GM12865 (cell line): ENCODE data around the gene PDCL2.

Experiments used
- DNase-seq: peaks from one replicate; pipeline ENCODE4 v3.0.0; 2010; ENCODE audit warnings: low read depth
- H3K4me3 ChIP-seq: 2 replicates; pipeline ENCODE4 v1.5.1; 2011; ENCODE audit warnings: mild to moderate bottlenecking, low read depth, low read length, control low read depth
- CTCF ChIP-seq: IDR thresholded peaks from 2 replicates; pipeline ENCODE4 v1.5.1; 2011; ENCODE audit warnings: low read length, control low read depth, low read depth, inconsistent platforms; ENCODE audit not compliant: insufficient read depth; ENCODE audit errors: missing control alignments

PDCL2 gene

DNA sequence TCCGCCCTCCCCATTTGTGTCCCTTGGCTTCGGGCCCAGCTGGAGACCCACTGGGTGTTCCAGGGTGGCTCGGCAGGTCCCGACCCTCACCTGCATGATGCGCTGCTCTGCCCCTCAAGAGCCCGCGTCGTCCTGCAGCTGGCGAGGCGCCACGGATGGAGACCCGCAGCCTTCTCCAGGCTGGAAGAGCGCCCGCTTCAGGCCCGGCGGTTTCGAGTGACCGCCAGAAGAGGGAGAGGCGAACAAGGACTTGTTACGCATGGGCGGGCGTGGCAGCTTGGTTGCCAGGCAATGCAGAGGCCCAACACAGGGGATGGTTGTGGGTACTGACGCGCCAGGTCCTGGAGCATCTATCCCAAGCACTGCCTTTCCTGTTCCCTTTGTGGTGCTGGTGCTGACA lies at the start of gene PDCL2:
Gene PDCL2, minus strand, starts transcription at position 232 of the 400 bp plus-strand sequence. Its CDS starts 136 bp downstream, at position 96.
- no peak for TF ChIP-seq CTCF
- no peak for DNase-seq
- H3K4me3 ChIP-seq = no peak within 1 kb of the TSS

DNA sequence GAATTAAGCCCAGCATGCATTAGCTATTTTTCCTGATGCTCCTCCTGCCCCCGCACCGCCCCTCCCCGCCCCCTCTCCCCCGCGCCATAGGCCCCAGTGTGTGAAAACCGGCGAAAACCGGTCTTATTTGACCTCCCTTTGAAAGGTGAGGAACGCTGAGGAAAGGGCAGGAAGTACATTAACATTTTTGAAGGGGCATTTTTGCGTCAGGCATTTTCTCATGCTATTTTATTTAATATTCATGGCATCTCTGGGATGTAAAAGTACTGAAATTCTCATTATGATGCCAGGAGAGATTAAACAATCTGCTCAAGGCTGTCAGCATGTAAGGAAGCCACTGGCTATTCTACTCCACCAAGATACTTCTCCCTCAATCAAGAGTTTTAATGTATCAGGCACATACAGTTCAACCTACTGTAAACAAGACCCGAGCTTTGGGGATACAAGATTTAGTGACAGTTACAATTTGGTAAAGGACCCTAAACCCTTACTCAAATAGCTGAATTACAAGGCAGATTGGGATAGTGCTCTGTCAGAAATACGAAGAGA lies 45.3 kb upstream of the PDCL2 start:
- no peak for DNase-seq
- no peak overlapping the region for H3K4me3 ChIP-seq
- no peak for TF ChIP-seq CTCF

GRCh38 chr4:55636656-55636999 lies 44.6 kb upstream of the PDCL2 start:
- DNase-seq = no peak
- no peak overlapping the region for H3K4me3 ChIP-seq
- TF ChIP-seq CTCF = no peak

DNA sequence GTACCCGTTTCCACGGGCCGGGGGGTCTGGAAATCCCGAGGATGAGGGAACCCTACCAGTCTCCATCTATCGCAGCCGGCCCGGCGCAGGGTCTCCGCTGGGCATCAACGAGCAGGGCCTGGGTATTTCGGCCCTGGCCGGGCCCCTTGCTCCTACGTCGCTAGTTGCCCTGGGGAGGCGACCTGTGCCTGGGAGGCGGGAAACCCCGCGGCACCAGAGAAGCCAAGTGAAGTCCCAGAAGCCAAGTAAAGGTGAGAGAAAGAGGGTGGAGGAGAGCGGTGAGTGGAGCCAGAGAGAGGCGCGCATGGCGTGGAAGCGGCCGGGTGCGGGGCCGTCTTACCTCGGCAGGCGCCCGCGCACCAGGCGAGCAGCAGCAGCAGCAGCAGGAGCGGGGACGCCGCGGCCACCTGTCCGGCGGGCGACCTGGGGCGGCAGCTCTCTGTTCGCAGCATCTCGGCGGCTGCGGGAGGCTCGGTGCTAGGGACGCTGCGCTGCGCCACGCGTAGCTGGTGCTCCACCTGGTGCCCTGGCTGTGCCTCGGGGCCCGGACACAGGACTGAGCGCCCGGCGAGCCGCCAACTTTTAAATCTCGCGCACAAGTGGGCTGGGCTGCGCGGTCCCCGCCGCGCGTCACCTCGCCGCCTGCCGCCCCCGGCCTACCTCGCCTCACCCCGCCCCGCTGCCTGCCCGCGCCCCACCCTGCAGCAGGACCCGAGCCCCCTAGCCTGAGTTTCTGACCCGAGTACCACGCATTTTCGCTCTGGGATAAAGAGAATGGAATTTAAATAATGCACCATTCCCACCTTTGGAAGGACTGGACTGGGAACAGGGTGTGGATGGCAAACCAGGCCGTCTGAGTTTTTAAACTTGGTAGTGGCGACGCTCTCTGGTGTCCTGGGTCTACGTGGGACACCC lies 44.0 kb upstream of the PDCL2 start, which contains the start of gene NMU:
Gene NMU, minus strand, starts transcription at position 558 of the 915 bp plus-strand sequence. Its CDS starts 106 bp downstream, at position 452.
- DNase-seq = peak; percentile 60
- TF ChIP-seq CTCF = peak; percentile 22
- no peak within 1 kb of the TSS for H3K4me3 ChIP-seq

GRCh38 chr4:55635282-55635681 lies 43.2 kb upstream of the PDCL2 start:
- no peak for DNase-seq
- no peak overlapping the region for H3K4me3 ChIP-seq
- no peak for TF ChIP-seq CTCF

DNA sequence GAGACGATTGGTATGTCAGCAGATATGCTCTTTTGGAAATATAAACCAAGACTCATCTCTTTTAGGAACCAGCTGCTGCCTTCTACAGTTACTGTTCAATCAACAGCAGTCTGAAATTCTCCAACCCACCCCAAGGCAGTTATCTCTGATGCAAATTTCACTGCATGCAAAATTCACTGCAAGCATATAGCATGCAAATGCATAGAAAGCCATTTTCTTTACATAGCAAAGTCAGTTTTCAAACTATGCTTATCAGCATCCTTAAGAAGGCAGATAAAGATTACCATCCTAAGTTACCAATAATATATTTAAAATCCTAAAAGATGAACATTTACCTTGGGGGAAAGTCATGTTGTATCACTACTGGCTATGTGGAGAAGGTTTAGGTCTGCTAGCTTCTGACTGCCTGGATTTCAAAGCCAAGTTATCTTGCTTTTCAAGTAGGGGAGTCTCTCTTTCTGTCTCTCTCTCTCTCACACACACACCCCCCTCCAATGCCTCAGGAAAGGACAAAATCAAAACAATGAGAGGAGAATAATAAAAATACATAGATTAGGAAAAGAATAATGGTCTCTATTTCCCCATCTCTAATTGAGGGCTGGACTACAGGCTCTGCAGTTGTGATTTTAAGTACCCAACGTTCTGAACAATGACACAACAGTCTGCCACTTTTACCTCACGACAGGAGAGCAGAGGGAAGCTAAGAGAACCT lies 42.5 kb upstream of the PDCL2 start:
- no peak overlapping the region for H3K4me3 ChIP-seq
- no peak for DNase-seq
- TF ChIP-seq CTCF = no peak
